HL-60 (cell line): ENCODE measurements around the gene EIF6.

Experiments used
- DNase-seq, 2 experiments: peaks; one replicate each; pipeline ENCODE4 v3.0.0-alpha.2; 2010 to 2020; ENCODE audit warnings: low read depth in 1 of 2, low spot score in 1 of 2
- H3K27ac ChIP-seq: fragments of 250-450 bp; sonication (Bioruptor Pico); replicated peaks from 2 replicates; pipeline ENCODE4 v1.5.1; 2020; ENCODE audit warnings: mild to moderate bottlenecking, moderate library complexity
- H3K27me3 ChIP-seq: fragments of 250-450 bp; sonication (Bioruptor Pico); 2 replicates; pipeline ENCODE4 v1.5.1; 2021; ENCODE audit warnings: mild to moderate bottlenecking, moderate library complexity; ENCODE audit not compliant: insufficient read depth, poor library complexity, severe bottlenecking
- H3K4me3 ChIP-seq: replicated peaks from 2 replicates; pipeline ENCODE4 v1.5.1; 2011; ENCODE audit warnings: mild to moderate bottlenecking, control low read depth, low read length; ENCODE audit not compliant: insufficient read depth
- GABPA ChIP-seq: IDR thresholded peaks from 2 replicates; pipeline ENCODE4 v1.6.1; 2012; ENCODE audit warnings: low read depth
- POLR2AphosphoS5 ChIP-seq: IDR thresholded peaks from 2 replicates; pipeline ENCODE4 v1.6.1; 2012; ENCODE audit warnings: low read depth
- SPI1 ChIP-seq: IDR thresholded peaks from 2 replicates; pipeline ENCODE4 v1.6.1; 2012; ENCODE audit warnings: low read depth, mild to moderate bottlenecking, borderline replicate concordance
- TF ChIP-seq, protein P1 (sequence below): IDR thresholded peaks from 2 replicates; pipeline ENCODE4 v1.6.1; 2012; ENCODE audit warnings: low read depth; ENCODE audit not compliant: insufficient replicate concordance
- TF ChIP-seq, protein P2 (sequence below): IDR thresholded peaks from one replicate; pipeline ENCODE4 v1.5.1; 2011; ENCODE audit warnings: low read length, control low read depth, inconsistent platforms; ENCODE audit not compliant: insufficient read depth

The EIF6 gene

DNA sequence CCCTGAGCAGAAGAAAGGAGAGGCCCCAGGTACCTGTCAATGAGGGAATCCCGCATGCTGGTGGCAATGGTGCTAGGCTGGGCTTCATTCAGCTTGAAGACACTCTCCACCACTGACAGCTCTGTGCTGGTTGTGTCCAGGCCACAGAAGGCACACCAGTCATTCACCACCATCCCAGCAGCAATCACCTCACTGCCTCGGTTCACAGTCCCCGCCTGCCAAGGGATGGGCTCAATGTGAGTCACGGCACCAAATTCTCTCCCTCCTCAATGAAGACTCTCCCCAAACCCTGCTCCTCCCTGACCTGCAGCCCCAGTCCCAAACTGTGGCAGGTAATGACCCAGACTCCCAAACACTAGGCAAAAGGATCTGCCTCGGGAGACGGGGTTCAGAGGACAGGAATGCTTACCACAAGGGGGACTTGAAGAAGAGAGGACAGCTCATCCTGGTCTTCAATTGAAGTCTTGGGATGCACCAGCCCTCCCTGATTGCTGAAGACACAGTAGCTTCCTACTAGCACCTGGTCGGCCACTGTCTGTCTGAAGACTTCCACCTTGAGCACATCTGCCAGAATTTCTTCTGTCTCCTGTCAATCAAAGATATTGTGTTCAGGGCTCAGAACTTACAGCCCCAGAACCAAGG is 4.9 kb downstream of the EIF6 start:
- no peak for DNase-seq
- H3K4me3 ChIP-seq: no peak overlapping the region
- no peak for TF ChIP-seq POLR2AphosphoS5
- TF ChIP-seq, protein P1, sequence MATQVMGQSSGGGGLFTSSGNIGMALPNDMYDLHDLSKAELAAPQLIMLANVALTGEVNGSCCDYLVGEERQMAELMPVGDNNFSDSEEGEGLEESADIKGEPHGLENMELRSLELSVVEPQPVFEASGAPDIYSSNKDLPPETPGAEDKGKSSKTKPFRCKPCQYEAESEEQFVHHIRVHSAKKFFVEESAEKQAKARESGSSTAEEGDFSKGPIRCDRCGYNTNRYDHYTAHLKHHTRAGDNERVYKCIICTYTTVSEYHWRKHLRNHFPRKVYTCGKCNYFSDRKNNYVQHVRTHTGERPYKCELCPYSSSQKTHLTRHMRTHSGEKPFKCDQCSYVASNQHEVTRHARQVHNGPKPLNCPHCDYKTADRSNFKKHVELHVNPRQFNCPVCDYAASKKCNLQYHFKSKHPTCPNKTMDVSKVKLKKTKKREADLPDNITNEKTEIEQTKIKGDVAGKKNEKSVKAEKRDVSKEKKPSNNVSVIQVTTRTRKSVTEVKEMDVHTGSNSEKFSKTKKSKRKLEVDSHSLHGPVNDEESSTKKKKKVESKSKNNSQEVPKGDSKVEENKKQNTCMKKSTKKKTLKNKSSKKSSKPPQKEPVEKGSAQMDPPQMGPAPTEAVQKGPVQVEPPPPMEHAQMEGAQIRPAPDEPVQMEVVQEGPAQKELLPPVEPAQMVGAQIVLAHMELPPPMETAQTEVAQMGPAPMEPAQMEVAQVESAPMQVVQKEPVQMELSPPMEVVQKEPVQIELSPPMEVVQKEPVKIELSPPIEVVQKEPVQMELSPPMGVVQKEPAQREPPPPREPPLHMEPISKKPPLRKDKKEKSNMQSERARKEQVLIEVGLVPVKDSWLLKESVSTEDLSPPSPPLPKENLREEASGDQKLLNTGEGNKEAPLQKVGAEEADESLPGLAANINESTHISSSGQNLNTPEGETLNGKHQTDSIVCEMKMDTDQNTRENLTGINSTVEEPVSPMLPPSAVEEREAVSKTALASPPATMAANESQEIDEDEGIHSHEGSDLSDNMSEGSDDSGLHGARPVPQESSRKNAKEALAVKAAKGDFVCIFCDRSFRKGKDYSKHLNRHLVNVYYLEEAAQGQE: no peak
- TF ChIP-seq, protein P2, sequence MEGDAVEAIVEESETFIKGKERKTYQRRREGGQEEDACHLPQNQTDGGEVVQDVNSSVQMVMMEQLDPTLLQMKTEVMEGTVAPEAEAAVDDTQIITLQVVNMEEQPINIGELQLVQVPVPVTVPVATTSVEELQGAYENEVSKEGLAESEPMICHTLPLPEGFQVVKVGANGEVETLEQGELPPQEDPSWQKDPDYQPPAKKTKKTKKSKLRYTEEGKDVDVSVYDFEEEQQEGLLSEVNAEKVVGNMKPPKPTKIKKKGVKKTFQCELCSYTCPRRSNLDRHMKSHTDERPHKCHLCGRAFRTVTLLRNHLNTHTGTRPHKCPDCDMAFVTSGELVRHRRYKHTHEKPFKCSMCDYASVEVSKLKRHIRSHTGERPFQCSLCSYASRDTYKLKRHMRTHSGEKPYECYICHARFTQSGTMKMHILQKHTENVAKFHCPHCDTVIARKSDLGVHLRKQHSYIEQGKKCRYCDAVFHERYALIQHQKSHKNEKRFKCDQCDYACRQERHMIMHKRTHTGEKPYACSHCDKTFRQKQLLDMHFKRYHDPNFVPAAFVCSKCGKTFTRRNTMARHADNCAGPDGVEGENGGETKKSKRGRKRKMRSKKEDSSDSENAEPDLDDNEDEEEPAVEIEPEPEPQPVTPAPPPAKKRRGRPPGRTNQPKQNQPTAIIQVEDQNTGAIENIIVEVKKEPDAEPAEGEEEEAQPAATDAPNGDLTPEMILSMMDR: no peak
- no peak for TF ChIP-seq GABPA
- no peak for TF ChIP-seq SPI1
- H3K27ac ChIP-seq: no peak overlapping the region
- H3K27me3 ChIP-seq: no peaks in the 10 kb centered on the region

DNA sequence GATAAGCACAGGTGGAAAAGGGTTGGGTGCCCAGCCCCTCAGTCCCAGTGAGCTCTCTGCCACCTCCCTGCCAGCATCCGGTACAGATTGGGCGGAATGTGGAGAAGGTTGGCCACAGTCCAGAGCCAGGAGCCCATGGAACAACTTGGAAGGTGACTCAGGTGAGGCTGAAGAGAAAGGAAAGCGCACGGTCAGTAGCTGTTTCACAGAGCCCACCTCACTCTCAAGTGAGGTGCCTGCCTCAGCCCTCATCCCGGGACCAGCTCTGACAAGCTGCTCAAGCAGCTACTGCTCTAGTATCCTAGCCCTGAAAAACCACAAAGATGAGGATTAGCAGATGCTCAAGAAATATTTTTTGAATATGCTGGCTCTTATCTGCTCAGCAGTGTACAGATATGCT is 5.5 kb downstream of the EIF6 start:
- no peaks in the 10 kb centered on the region for H3K27me3 ChIP-seq
- no peak overlapping the region for H3K27ac ChIP-seq
- H3K4me3 ChIP-seq: no peak overlapping the region
- TF ChIP-seq GABPA (no peak), SPI1 (no peak), POLR2AphosphoS5 (no peak)
- TF ChIP-seq, protein P2: no peak
- TF ChIP-seq, protein P1: no peak
- DNase-seq: no peak

GRCh38 chr20:35277531-35278395 is 6.8 kb downstream of the EIF6 start, which contains the start of gene MMP24OS:
TSS of gene MMP24OS (minus strand) at chr20:35278122. CDS start at chr20:35277929, 193 bp downstream.
- peak; percentile 91 for DNase-seq
- H3K4me3 ChIP-seq: peak within 1 kb of the TSS; percentile 78
- H3K27ac ChIP-seq: peak within 1 kb of the TSS; percentile 95

More at GRCh38 chr20:35277531-35278395, 6.8 kb downstream of the EIF6 start, which contains the start of gene MMP24OS:
- peak; percentile 79 for TF ChIP-seq SPI1
- TF ChIP-seq, protein P1: no peak
- TF ChIP-seq GABPA: peak; percentile 62
- peak; percentile 94 for TF ChIP-seq POLR2AphosphoS5
- TF ChIP-seq, protein P2: peak; percentile 18
- H3K27me3 ChIP-seq: no peaks in the 10 kb centered on the region
